Measurements from ENCODE around the gene TFF3. TPM values are rescaled to one million over a fixed set of nuclear protein-coding genes. Genes with fewer than 3 reads are reported as not detected.

TFF3 gene
- total RNA-seq, 1 donor from 2014 or later: not detected

- intact Hi-C loops (cut with micrococcal nuclease): no loop called here
Observed at GRCh38 chr21:42343556-42343955, 28.3 kb upstream of the TFF3 start.

GRCh38 chr21:42343101-42343500 is 27.9 kb upstream of the TFF3 start:
- Mint-ChIP-seq H3K27me3 (ENCODE audit: insufficient read depth) (peaks cover 2% of the 10 kb centered on the region), H3K4me1 (ENCODE audit: low read depth) (peaks cover 1% of the 10 kb centered on the region), H3K36me3 (ENCODE audit: low read depth) (no peaks in the 10 kb centered on the region), H3K9me3 (no peaks in the 10 kb centered on the region), H3K4me3 (no peak overlapping the region), H3K27ac (peak overlapping the region; percentile 23)
- DNase-seq (ENCODE audit: low spot score): no peak
- intact Hi-C loops (cut with micrococcal nuclease): no loop called here

More at GRCh38 chr21:42343556-42343955, 28.3 kb upstream of the TFF3 start:
- H3K9me3 Mint-ChIP-seq: no peaks in the 10 kb centered on the region
- H3K27me3 Mint-ChIP-seq (ENCODE audit: insufficient read depth): peaks cover 2% of the 10 kb centered on the region
- H3K36me3 Mint-ChIP-seq (ENCODE audit: low read depth): no peaks in the 10 kb centered on the region
- no peak overlapping the region for H3K4me3 Mint-ChIP-seq
- no peak for DNase-seq (ENCODE audit: low spot score)
- no peaks in the 10 kb centered on the region for H3K4me1 Mint-ChIP-seq (ENCODE audit: low read depth)
- H3K27ac Mint-ChIP-seq: peak overlapping the region; percentile 23

GRCh38 chr21:42341776-42342542 is 26.8 kb upstream of the TFF3 start:
- DNase-seq (ENCODE audit: low spot score): no peak
- peaks cover 12% of the 10 kb centered on the region for H3K4me1 Mint-ChIP-seq (ENCODE audit: low read depth)
- peaks cover 7% of the 10 kb centered on the region for H3K27me3 Mint-ChIP-seq (ENCODE audit: insufficient read depth)
- intact Hi-C loops (cut with micrococcal nuclease): no loop called here
- H3K9me3 Mint-ChIP-seq: peaks cover 7% of the 10 kb centered on the region
- no peak overlapping the region for H3K27ac Mint-ChIP-seq
- H3K4me3 Mint-ChIP-seq: no peak overlapping the region
- H3K36me3 Mint-ChIP-seq (ENCODE audit: low read depth): no peaks in the 10 kb centered on the region

GRCh38 chr21:42340187-42341050 is 25.2 kb upstream of the TFF3 start:
- intact Hi-C loops (cut with micrococcal nuclease): no loop called here
- peaks cover 12% of the 10 kb centered on the region for H3K4me1 Mint-ChIP-seq (ENCODE audit: low read depth)
- H3K9me3 Mint-ChIP-seq: peaks cover 7% of the 10 kb centered on the region
- no peak for DNase-seq (ENCODE audit: low spot score)
- H3K27ac Mint-ChIP-seq: no peak overlapping the region
- H3K4me3 Mint-ChIP-seq: no peak overlapping the region
- H3K36me3 Mint-ChIP-seq (ENCODE audit: low read depth): no peaks in the 10 kb centered on the region
- H3K27me3 Mint-ChIP-seq (ENCODE audit: insufficient read depth): peaks cover 15% of the 10 kb centered on the region

GRCh38 chr21:42338729-42339715 is 23.8 kb upstream of the TFF3 start:
- peaks cover 12% of the 10 kb centered on the region for H3K4me1 Mint-ChIP-seq (ENCODE audit: low read depth)
- no peak overlapping the region for H3K27ac Mint-ChIP-seq
- no peak overlapping the region for H3K4me3 Mint-ChIP-seq
- DNase-seq (ENCODE audit: low spot score): no peak
- no peaks in the 10 kb centered on the region for H3K36me3 Mint-ChIP-seq (ENCODE audit: low read depth)
- peaks cover 24% of the 10 kb centered on the region for H3K27me3 Mint-ChIP-seq (ENCODE audit: insufficient read depth)
- H3K9me3 Mint-ChIP-seq: peaks cover 7% of the 10 kb centered on the region
- intact Hi-C loops (cut with micrococcal nuclease): loop anchor here (1.0 to 5.0 kb wide), 4 partner anchors 53 to 188 kb away; no protein-coding TSS in a partner anchor

GRCh38 chr21:42337830-42338728 is 22.9 kb upstream of the TFF3 start:
- Mint-ChIP-seq H3K4me1 (ENCODE audit: low read depth) (peaks cover 12% of the 10 kb centered on the region), H3K27ac (peak overlapping the region; percentile 15), H3K27me3 (ENCODE audit: insufficient read depth) (peaks cover 28% of the 10 kb centered on the region), H3K9me3 (peaks cover 7% of the 10 kb centered on the region), H3K4me3 (no peak overlapping the region), H3K36me3 (ENCODE audit: low read depth) (no peaks in the 10 kb centered on the region)
- intact Hi-C loops (cut with micrococcal nuclease): loop anchor here (1.0 to 5.0 kb wide), 4 partner anchors 54 to 189 kb away; no protein-coding TSS in a partner anchor
- peak; percentile 66 for DNase-seq (ENCODE audit: low spot score)

- Mint-ChIP-seq H3K9me3 (peaks cover 7% of the 10 kb centered on the region), H3K4me1 (ENCODE audit: low read depth) (peaks cover 12% of the 10 kb centered on the region), H3K27me3 (ENCODE audit: insufficient read depth) (peaks cover 30% of the 10 kb centered on the region), H3K27ac (no peak overlapping the region), H3K36me3 (ENCODE audit: low read depth) (no peaks in the 10 kb centered on the region), H3K4me3 (no peak overlapping the region)
- DNase-seq (ENCODE audit: low spot score): no peak
- intact Hi-C loops (cut with micrococcal nuclease): loop anchor here (5.0 kb wide), 3 partner anchors 55 to 190 kb away; no protein-coding TSS in a partner anchor
Observed at GRCh38 chr21:42337276-42337675, 22.1 kb upstream of the TFF3 start.

- peaks cover 35% of the 10 kb centered on the region for H3K27me3 Mint-ChIP-seq (ENCODE audit: insufficient read depth)
- H3K9me3 Mint-ChIP-seq: peaks cover 19% of the 10 kb centered on the region
- H3K36me3 Mint-ChIP-seq (ENCODE audit: low read depth): peaks cover 2% of the 10 kb centered on the region
- H3K4me1 Mint-ChIP-seq (ENCODE audit: low read depth): peaks cover 12% of the 10 kb centered on the region
- intact Hi-C loops (cut with micrococcal nuclease): loop anchor here (5.0 kb wide), 3 partner anchors 56 to 191 kb away; no protein-coding TSS in a partner anchor
- no peak overlapping the region for H3K4me3 Mint-ChIP-seq
- no peak overlapping the region for H3K27ac Mint-ChIP-seq
- no peak for DNase-seq (ENCODE audit: low spot score)
Observed at GRCh38 chr21:42336054-42336453, 20.8 kb upstream of the TFF3 start.

GRCh38 chr21:42332557-42333317 is 17.5 kb upstream of the TFF3 start:
- Mint-ChIP-seq H3K4me3 (no peak overlapping the region), H3K9me3 (peaks cover 24% of the 10 kb centered on the region), H3K4me1 (ENCODE audit: low read depth) (peaks cover 7% of the 10 kb centered on the region), H3K27me3 (ENCODE audit: insufficient read depth) (peaks cover 51% of the 10 kb centered on the region), H3K27ac (no peak overlapping the region), H3K36me3 (ENCODE audit: low read depth) (peaks cover 2% of the 10 kb centered on the region)
- no peak for DNase-seq (ENCODE audit: low spot score)
- intact Hi-C loops (cut with micrococcal nuclease): no loop called here

GRCh38 chr21:42331660-42332059 is 16.5 kb upstream of the TFF3 start:
- peaks cover 2% of the 10 kb centered on the region for H3K36me3 Mint-ChIP-seq (ENCODE audit: low read depth)
- no peak overlapping the region for H3K27ac Mint-ChIP-seq
- no peak for DNase-seq (ENCODE audit: low spot score)
- peaks cover 48% of the 10 kb centered on the region for H3K27me3 Mint-ChIP-seq (ENCODE audit: insufficient read depth)
- peaks cover 18% of the 10 kb centered on the region for H3K9me3 Mint-ChIP-seq
- no peak overlapping the region for H3K4me3 Mint-ChIP-seq
- intact Hi-C loops (cut with micrococcal nuclease): no loop called here
- no peaks in the 10 kb centered on the region for H3K4me1 Mint-ChIP-seq (ENCODE audit: low read depth)

All from activated T-helper 1 cell treated with anti-CD3 and anti-CD28 coated beads, Interleukin-12 subunit alpha, Interleukin-12 subunit beta, Interleukin-2, Interleukin-4 antibody, amounts not matched to agents 30 ng/mL and 10 ng/mL and 1 ng/mL, durations not matched to agents 14 hours and 24 hours and 36 hours (primary cell).